ENCODE results near the gene ARHGAP26. TPM values are rescaled to one million over a fixed set of nuclear protein-coding genes. Genes with fewer than 3 reads are reported as not detected.

Gene ARHGAP26
- total RNA-seq, 1 experiment from 2014 or later = 34.5 TPM

- BruUV-seq (replicated peaks) = no TSS peak
- Histone ChIP-seq H2AFZ (ENCODE audit: low read depth, low read length, poor library complexity, severe bottlenecking) (no peak overlapping the region), H3K9me3 (ENCODE audit: control insufficient read depth in 1 of 2, insufficient read depth in 1 of 2, low read depth in 1 of 2, low read length in 2 of 2) (no peaks in the 10 kb centered on the region), H3K4me2 (ENCODE audit: low read length) (no peak overlapping the region), H3K36me3 (ENCODE audit: control insufficient read depth in 1 of 2, insufficient read depth in 2 of 2, low read length in 2 of 2) (peaks cover 3 to 4% of the 10 kb centered on the region in 2 experiments; a peak in 1 of 4 replicates), H3K9me2 (ENCODE audit: insufficient read depth) (no peaks in the 10 kb centered on the region), H3K27ac (ENCODE audit: low read depth, low read length) (no peak overlapping the region), H3K4me3 (replicated peaks in 1 of 2; ENCODE audit: low read depth in 1 of 2, low read length in 2 of 2) (no peak overlapping the region), H3K9ac (ENCODE audit: low read length) (no peak overlapping the region), H3K79me2 (ENCODE audit: insufficient read depth, low read length) (no peaks in the 10 kb centered on the region), H3K27me3 (ENCODE audit: insufficient read depth, low read length) (no peaks in the 10 kb centered on the region), H4K20me1 (ENCODE audit: insufficient read depth) (no peaks in the 10 kb centered on the region), H3K4me1 (ENCODE audit: control insufficient read depth in 1 of 2, insufficient read depth in 2 of 2, low read length in 2 of 2) (no peaks in the 10 kb centered on the region; a peak in 1 of 4 replicates)
- ChIA-PET RAD21 (ENCODE audit: low non-redundant PET in 1 of 2, low total read pairs in 2 of 2, uncharacterized antibody in 2 of 2, unreplicated experiment in 2 of 2) (no interaction called here), POLR2A (no interaction called here), CTCF (no interaction called here)
- ATAC-seq (no peak), DNase-seq (ENCODE audit: low read depth, low spot score) (no peak)
- intact Hi-C loops (cut with micrococcal nuclease) = no loop called here
- TF ChIP-seq POLR2A (IDR thresholded peaks at IDR 0.05; ENCODE audit: borderline replicate concordance, extremely low read depth, insufficient read depth, insufficient read length) = no peak
- TF ChIP-seq, protein P1, sequence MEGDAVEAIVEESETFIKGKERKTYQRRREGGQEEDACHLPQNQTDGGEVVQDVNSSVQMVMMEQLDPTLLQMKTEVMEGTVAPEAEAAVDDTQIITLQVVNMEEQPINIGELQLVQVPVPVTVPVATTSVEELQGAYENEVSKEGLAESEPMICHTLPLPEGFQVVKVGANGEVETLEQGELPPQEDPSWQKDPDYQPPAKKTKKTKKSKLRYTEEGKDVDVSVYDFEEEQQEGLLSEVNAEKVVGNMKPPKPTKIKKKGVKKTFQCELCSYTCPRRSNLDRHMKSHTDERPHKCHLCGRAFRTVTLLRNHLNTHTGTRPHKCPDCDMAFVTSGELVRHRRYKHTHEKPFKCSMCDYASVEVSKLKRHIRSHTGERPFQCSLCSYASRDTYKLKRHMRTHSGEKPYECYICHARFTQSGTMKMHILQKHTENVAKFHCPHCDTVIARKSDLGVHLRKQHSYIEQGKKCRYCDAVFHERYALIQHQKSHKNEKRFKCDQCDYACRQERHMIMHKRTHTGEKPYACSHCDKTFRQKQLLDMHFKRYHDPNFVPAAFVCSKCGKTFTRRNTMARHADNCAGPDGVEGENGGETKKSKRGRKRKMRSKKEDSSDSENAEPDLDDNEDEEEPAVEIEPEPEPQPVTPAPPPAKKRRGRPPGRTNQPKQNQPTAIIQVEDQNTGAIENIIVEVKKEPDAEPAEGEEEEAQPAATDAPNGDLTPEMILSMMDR (IDR thresholded peaks at IDR 0.05 in 2 of 3, conservative IDR thresholded peaks at IDR 0.05 in 1 of 3; ENCODE audit: borderline replicate concordance in 1 of 3, insufficient read depth in 1 of 3, low read depth in 2 of 3, low read length in 2 of 3) = no peak
- no peak for TF ChIP-seq TCF7L2 (IDR thresholded peaks at IDR 0.05; ENCODE audit: borderline replicate concordance, extremely low read depth, insufficient read depth, insufficient read length)
- no peak for TF ChIP-seq JUND (IDR thresholded peaks at IDR 0.05)
- no peak for TF ChIP-seq CBX3 (IDR thresholded peaks at IDR 0.05; ENCODE audit: low read depth)
- no peak for TF ChIP-seq YY1 (IDR thresholded peaks at IDR 0.05; ENCODE audit: extremely low read depth, insufficient replicate concordance, low read depth, low read length)
- TF ChIP-seq CEBPB (IDR thresholded peaks at IDR 0.05; ENCODE audit: low read depth) = no peak
- no peak for TF ChIP-seq RAD21 (IDR thresholded peaks at IDR 0.05; ENCODE audit: low read depth)
Measured at GRCh38 chr5:143056792-143057579, 286.8 kb downstream of the ARHGAP26 start.
